ENCODE measurements around the gene ASB16. TPM values are rescaled to one million over a fixed set of nuclear protein-coding genes. Genes with fewer than 3 reads are reported as not detected.

ASB16 gene
- total RNA-seq, 1 donor from 2014 or later: not detected

- no peak for DNase-seq (ENCODE audit: low read depth)
These were observed 36.8 kb downstream of the ASB16 start for GRCh38 chr17:44207319-44207718.

- no peak for DNase-seq (ENCODE audit: low read depth)
These were observed 37.2 kb downstream of the ASB16 start for GRCh38 chr17:44207743-44208142.

GRCh38 chr17:44209786-44210341, 39.4 kb downstream of the ASB16 start:
- no peak for DNase-seq (ENCODE audit: low read depth)

- no peak for DNase-seq (ENCODE audit: low read depth)
These were observed 40.1 kb downstream of the ASB16 start for GRCh38 chr17:44210342-44211192.

- DNase-seq (ENCODE audit: low read depth): no peak
These were observed 41.1 kb downstream of the ASB16 start for GRCh38 chr17:44211281-44212265.

GRCh38 chr17:44212507-44213402, 42.3 kb downstream of the ASB16 start:
- no peak for DNase-seq (ENCODE audit: low read depth)

GRCh38 chr17:44213403-44214229, 43.1 kb downstream of the ASB16 start:
- no peak for DNase-seq (ENCODE audit: low read depth)

- no peak for DNase-seq (ENCODE audit: low read depth)
These were observed 43.7 kb downstream of the ASB16 start for GRCh38 chr17:44214230-44214494.

- no peak for DNase-seq (ENCODE audit: low read depth)
These were observed 44.4 kb downstream of the ASB16 start for GRCh38 chr17:44214896-44215295.

- DNase-seq (ENCODE audit: low read depth): no peak
These were observed 45.7 kb downstream of the ASB16 start for GRCh38 chr17:44216173-44216572.

- no peak for DNase-seq (ENCODE audit: low read depth)
These were observed 46.2 kb downstream of the ASB16 start for GRCh38 chr17:44216694-44217093.

- DNase-seq (ENCODE audit: low read depth): no peak
These were observed 47.3 kb downstream of the ASB16 start for GRCh38 chr17:44217738-44218343.

- DNase-seq (ENCODE audit: low read depth): no peak
These were observed 48.0 kb downstream of the ASB16 start for GRCh38 chr17:44218344-44219107.

GRCh38 chr17:44219108-44219615, 48.7 kb downstream of the ASB16 start:
- no peak for DNase-seq (ENCODE audit: low read depth)

- no peak for DNase-seq (ENCODE audit: low read depth)
These were observed 49.2 kb downstream of the ASB16 start, which contains the start of gene UBTF for GRCh38 chr17:44219616-44220212. Gene UBTF (minus strand): TSS chr17:44219675. CDS start chr17:44218229, 1,446 bp downstream.

- DNase-seq (ENCODE audit: low read depth): no peak
These were observed 49.9 kb downstream of the ASB16 start for GRCh38 chr17:44220213-44221083.

GRCh38 chr17:44221084-44221861, 50.8 kb downstream of the ASB16 start:
- peak; percentile 58 for DNase-seq (ENCODE audit: low read depth)

Measured in renal cortical epithelial cell (primary cell).